NCI-H2227 (cell line): ENCODE data around the gene CSDE1.

ENCODE experiments used
- DNase-seq: peaks from one replicate; lab custom pipeline; 2025; ENCODE audit not compliant: unreplicated experiment; lab: John Stamatoyannopoulos, UW

The CSDE1 gene

GRCh38 chr1:114750780-114751179 lies 7.0 kb downstream of the CSDE1 start:
- DNase-seq: no peak

GRCh38 chr1:114749835-114750234 lies 7.9 kb downstream of the CSDE1 start:
- DNase-seq: no peak

- no peak for DNase-seq
Measured at GRCh38 chr1:114746450-114747121, 11.2 kb downstream of the CSDE1 start.

GRCh38 chr1:114745291-114745690 lies 12.5 kb downstream of the CSDE1 start:
- DNase-seq: no peak

- no peak for DNase-seq
Measured at GRCh38 chr1:114741963-114742746, 15.6 kb downstream of the CSDE1 start.

- DNase-seq: no peak
Measured at GRCh38 chr1:114740331-114740730, 17.5 kb downstream of the CSDE1 start.

- DNase-seq: no peak
Measured at GRCh38 chr1:114737314-114737849, 20.4 kb downstream of the CSDE1 start.

GRCh38 chr1:114735479-114735878 lies 22.3 kb downstream of the CSDE1 start:
- no peak for DNase-seq

GRCh38 chr1:114729782-114730181 lies 28.0 kb downstream of the CSDE1 start:
- no peak for DNase-seq

- DNase-seq: no peak
Measured at GRCh38 chr1:114728553-114728952, 29.2 kb downstream of the CSDE1 start.

GRCh38 chr1:114725230-114725629 lies 32.6 kb downstream of the CSDE1 start:
- no peak for DNase-seq

- no peak for DNase-seq
Measured at GRCh38 chr1:114723915-114724314, 33.9 kb downstream of the CSDE1 start.

- DNase-seq: no peak
Measured at GRCh38 chr1:114723457-114723856, 34.3 kb downstream of the CSDE1 start.

- no peak for DNase-seq
Measured at GRCh38 chr1:114720492-114720891, 37.3 kb downstream of the CSDE1 start.

GRCh38 chr1:114719424-114719787 lies 38.4 kb downstream of the CSDE1 start:
- no peak for DNase-seq

- no peak for DNase-seq
Measured at GRCh38 chr1:114718661-114719423, 38.9 kb downstream of the CSDE1 start.

- DNase-seq: peak; percentile 96
Measured at GRCh38 chr1:114716304-114717170, 41.2 kb downstream of the CSDE1 start, which contains the start of gene NRAS. Gene NRAS, minus strand, starts transcription at chr1:114716771. Its CDS starts 611 bp downstream, at chr1:114716160.

GRCh38 chr1:114715952-114716303 lies 41.9 kb downstream of the CSDE1 start:
- DNase-seq: peak; percentile 53

GRCh38 chr1:114712977-114713376 lies 44.8 kb downstream of the CSDE1 start:
- no peak for DNase-seq

- no peak for DNase-seq
Measured at GRCh38 chr1:114710360-114710759, 47.4 kb downstream of the CSDE1 start.

- DNase-seq: no peak
Measured at GRCh38 chr1:114707604-114708003, 50.2 kb downstream of the CSDE1 start.
